Measurements from ENCODE around the gene UACA. TPM values are rescaled to one million over a fixed set of nuclear protein-coding genes. Genes with fewer than 3 reads are reported as not detected.

Gene UACA
- total RNA-seq, 1 donor from 2014 or later: 9.4 TPM

- Histone ChIP-seq H3K4me3 (ENCODE audit: low read depth, low read length) (no peak overlapping the region), H3K27me3 (ENCODE audit: control insufficient read depth, insufficient read depth, low read length) (no peaks in the 10 kb centered on the region), H3K36me3 (ENCODE audit: control insufficient read depth, insufficient read depth, low read length) (no peaks in the 10 kb centered on the region)
- TF ChIP-seq CTCF (IDR thresholded peaks at IDR 0.05; ENCODE audit: insufficient read depth, low read length, poor library complexity, severe bottlenecking): no peak
- no peak for DNase-seq (ENCODE audit: low read depth)
Measured at GRCh38 chr15:70788114-70789049, 25.0 kb upstream of the UACA start.

- TF ChIP-seq CTCF (IDR thresholded peaks at IDR 0.05; ENCODE audit: insufficient read depth, low read length, poor library complexity, severe bottlenecking): no peak
- Histone ChIP-seq H3K4me3 (ENCODE audit: low read depth, low read length) (no peak overlapping the region), H3K27me3 (ENCODE audit: control insufficient read depth, insufficient read depth, low read length) (no peaks in the 10 kb centered on the region), H3K36me3 (ENCODE audit: control insufficient read depth, insufficient read depth, low read length) (no peaks in the 10 kb centered on the region)
- no peak for DNase-seq (ENCODE audit: low read depth)
Measured at GRCh38 chr15:70786996-70787395, 23.6 kb upstream of the UACA start.

- DNase-seq (ENCODE audit: low read depth): no peak
- Histone ChIP-seq H3K36me3 (ENCODE audit: control insufficient read depth, insufficient read depth, low read length) (no peaks in the 10 kb centered on the region), H3K27me3 (ENCODE audit: control insufficient read depth, insufficient read depth, low read length) (no peaks in the 10 kb centered on the region), H3K4me3 (ENCODE audit: low read depth, low read length) (no peak overlapping the region)
- no peak for TF ChIP-seq CTCF (IDR thresholded peaks at IDR 0.05; ENCODE audit: insufficient read depth, low read length, poor library complexity, severe bottlenecking)
Measured at GRCh38 chr15:70783610-70784022, 20.3 kb upstream of the UACA start.

GRCh38 chr15:70783041-70783440, 19.7 kb upstream of the UACA start:
- H3K36me3 ChIP-seq (ENCODE audit: control insufficient read depth, insufficient read depth, low read length): no peaks in the 10 kb centered on the region
- no peak for DNase-seq (ENCODE audit: low read depth)
- H3K4me3 ChIP-seq (ENCODE audit: low read depth, low read length): no peak overlapping the region
- no peaks in the 10 kb centered on the region for H3K27me3 ChIP-seq (ENCODE audit: control insufficient read depth, insufficient read depth, low read length)
- no peak for TF ChIP-seq CTCF (IDR thresholded peaks at IDR 0.05; ENCODE audit: insufficient read depth, low read length, poor library complexity, severe bottlenecking)

- TF ChIP-seq CTCF (IDR thresholded peaks at IDR 0.05; ENCODE audit: insufficient read depth, low read length, poor library complexity, severe bottlenecking): no peak
- no peak for DNase-seq (ENCODE audit: low read depth)
- Histone ChIP-seq H3K27me3 (ENCODE audit: control insufficient read depth, insufficient read depth, low read length) (no peaks in the 10 kb centered on the region), H3K36me3 (ENCODE audit: control insufficient read depth, insufficient read depth, low read length) (no peaks in the 10 kb centered on the region), H3K4me3 (ENCODE audit: low read depth, low read length) (no peak overlapping the region)
Measured at GRCh38 chr15:70781236-70781635, 17.9 kb upstream of the UACA start.
